Eye (tissue), 1 donor: ENCODE results near the gene ZIC4.

Experiments
- DNase-seq: peaks from one replicate; pipeline ENCODE4 v3.0.0-alpha.2; 2015

The ZIC4 gene

GRCh38 chr3:147404800-147405230, 1.5 kb downstream of the ZIC4 start:
- no peak for DNase-seq

DNA sequence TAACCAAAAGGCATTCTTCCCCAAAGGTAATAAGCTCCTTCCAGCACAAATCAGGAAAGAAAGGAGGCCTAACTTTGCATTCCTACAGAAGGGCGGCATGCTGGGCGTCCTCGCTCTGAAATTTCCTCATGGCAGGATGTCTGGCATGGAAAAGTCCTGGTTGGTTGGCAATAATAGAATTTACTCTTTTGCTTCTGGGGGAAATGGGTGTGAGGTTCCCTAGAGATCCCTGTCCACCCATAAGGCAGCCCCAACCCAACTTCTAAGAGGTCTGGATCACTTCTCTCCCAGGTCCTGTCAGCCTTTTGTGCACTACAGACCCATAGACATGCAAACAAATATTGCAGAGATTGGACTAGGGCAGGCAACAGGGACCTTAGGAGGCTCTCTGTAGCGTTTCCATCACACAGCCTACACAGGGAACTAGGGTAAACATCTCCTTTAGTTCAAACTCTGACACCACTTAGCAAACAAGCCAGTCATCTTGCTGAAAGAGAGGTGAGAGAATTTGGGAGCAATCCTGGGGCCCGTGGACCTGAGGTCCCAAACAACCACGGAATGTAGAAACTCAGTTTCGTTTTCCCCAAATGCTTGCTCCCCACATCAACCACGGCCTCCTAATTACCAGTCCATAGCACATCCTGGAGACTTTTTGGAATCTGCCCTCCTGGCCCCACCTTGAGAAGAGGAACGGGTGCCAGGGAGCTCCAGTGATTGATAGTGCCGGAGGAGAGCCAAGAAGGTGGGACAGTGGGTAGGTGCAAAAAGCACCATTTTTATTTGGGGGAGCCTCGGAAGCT, 2.1 kb downstream of the ZIC4 start:
- no peak for DNase-seq

GRCh38 chr3:147403511-147403910, 2.8 kb downstream of the ZIC4 start:
- no peak for DNase-seq

- peak; percentile 66 for DNase-seq
These were observed 4.2 kb downstream of the ZIC4 start for GRCh38 chr3:147402159-147402558.

DNA sequence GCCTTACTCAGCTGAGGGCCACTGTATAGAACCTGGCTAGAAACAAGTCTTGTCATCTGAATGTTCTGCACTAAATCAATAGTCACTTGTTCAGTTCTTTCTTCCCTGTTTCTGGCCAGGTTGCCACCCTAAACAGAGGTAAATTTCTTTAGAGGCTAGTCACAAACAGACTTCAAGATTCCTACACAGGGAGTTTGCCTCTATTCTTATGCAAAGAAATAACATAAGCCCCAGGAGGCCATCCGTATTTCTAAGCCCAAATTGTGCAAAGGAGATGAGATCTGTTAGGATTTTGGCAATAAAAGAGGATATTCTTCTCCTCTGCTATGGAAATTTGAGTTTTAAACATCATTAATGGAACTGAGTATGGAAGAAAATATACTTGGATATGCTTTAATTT, 4.9 kb downstream of the ZIC4 start:
- no peak for DNase-seq

DNA sequence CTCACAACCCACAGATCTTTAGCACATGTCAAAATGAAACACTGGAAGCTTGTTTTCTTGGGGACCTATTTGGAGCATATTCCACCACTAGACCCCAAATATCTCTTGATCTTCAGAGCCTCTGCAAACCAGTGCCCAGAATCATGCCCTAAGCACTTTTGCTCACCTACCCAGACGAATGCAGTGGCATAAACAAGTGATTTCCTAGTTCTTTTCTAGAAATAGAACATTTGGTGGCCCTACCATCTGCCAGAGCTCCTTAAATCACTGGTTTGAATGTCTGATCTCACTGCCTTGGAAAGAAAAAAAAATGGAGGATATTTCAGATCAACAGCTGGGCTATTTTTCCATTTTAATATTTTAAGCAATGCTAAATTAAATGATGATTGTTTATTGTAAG, 5.3 kb downstream of the ZIC4 start:
- no peak for DNase-seq

GRCh38 chr3:147400111-147400510, 6.2 kb downstream of the ZIC4 start:
- no peak for DNase-seq

- peak; percentile 34 for DNase-seq
These were observed 7.4 kb downstream of the ZIC4 start for GRCh38 chr3:147398813-147399534.

DNA sequence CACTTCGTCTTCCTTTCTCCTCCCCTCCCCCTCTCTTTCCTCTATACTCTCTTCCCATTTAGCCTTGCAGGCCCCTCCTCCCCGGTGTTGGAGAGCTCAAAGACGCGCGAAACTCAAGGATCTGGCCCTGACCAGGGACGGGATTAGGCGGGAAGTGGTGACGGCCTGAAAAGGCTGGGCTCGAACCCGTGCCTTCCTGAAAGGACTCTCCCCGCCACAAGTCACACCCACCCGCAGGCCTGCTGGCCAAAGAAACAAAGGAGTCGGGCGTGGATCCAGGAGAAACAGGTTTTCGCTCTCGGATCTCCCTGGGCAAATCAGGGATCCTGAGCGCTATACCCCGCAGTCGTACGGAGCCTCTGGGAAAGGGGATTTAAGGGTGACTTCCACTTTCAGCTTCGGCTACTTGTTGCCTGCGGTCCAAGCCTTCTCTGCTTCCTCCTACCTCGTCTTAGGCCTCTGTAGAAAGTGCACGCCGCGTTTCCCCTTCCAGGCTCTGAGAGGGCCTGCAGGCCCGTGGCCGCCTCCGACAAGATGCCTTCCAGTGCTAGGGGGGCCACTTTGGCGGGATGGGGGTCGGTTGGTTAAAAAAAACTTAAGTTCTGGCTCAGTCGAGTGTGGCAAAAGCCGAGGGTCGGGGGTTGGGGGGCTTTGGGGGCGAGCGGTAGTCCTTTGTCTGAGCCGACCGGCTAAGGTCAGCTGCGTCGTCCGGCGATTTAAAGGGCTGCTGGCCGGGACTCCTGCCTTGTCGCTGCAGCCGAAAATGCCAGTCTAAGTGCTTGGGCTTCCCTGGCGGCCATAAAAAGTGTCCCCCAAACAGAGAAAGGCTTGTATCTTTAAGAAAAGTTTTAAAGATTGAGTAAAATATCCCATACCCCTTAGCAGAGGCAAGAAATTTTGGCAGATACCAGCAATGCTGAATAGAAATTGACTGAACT, 8.2 kb downstream of the ZIC4 start:
- peak; percentile 77 for DNase-seq

GRCh38 chr3:147397155-147397874, 9.0 kb downstream of the ZIC4 start:
- peak; percentile 93 for DNase-seq

- no peak for DNase-seq
These were observed 9.7 kb downstream of the ZIC4 start for GRCh38 chr3:147396712-147397046.

DNA sequence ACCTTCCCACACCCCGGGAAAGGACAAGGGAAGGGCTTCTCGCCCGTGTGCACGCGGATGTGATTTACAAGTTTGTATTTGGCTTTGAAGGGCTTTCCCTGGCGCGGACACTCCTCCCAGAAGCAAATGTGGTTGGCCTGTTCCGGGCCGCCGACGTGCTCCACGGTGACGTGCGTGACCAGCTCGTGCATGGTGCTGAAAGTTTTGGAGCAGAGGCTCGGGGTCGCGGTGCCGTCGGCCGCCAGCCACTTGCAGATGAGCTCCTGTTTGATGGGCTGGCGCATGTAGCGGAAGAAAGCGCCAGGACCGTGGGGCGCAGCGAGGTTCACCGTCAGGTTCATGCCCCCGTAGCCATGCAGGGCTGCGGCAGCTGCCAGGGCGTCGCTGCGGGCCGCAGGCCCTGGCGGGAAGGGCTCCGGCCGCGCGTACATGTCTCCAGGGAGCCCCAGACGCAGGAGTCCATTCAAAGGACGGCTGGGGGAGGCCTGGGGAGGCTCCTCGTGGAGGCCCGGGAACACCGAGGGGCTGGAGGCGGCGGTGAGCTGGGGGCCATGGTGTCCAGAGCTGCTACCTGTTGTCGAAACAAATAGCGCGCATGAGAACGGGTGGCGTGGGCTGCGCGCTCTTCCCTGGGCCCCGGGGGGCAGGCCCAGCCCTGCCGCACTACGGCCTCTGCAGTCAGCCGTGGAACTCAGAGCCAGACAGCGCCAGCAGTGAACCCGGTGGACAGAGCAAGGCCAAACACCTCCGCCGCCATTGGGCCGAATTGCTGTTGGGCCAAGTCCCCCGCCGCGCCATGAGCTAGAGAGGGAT, 10.2 kb downstream of the ZIC4 start:
- DNase-seq: peak; percentile 77

GRCh38 chr3:147394884-147395225, 11.5 kb downstream of the ZIC4 start:
- peak; percentile 71 for DNase-seq

DNA sequence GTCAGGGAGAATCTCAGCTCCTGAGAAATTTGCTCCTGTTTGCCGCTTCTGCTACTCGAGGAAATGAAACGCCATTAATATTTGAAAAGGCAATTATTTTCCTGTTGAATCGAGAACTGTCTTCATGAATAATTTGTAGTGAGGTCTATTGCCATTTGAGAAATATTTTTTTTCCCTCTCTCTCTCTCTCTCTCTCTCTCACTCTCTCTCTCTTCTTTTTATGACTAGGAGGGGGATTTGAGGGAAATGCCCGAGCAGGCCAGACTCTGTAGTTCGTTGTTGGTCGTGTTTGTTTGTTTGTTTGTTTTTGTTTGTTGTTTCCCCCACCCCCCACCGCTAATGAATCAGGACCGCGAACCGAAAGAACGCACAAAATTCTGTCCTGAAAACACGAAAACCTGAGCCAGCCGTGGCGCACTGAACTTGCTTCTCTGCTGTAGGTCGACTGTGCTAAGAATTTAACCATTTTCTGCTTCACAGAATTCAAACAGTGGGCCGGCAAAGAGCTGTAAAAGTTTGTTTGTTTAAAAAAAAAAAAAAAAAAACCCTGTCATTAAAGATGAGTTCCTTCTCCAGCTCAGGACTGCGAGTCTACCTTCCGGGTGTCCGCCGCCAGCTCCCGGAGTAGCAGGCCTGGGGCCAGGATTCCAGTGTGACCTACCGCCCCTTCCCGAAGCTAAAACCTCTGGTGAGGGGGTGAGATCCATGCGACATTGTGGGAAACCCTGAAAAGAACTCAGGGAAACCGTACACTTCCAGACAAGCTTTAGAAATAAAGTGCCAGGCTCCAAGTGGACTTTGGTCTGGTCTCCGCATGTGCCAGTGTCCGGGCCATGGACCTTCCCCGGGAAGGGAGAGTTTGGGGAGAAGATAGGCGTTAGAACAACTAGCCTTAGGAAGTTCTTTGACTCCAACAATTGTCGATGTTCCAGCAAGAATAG, 12.1 kb downstream of the ZIC4 start:
- DNase-seq: peak; percentile 77

- peak; percentile 87 for DNase-seq
These were observed 12.9 kb downstream of the ZIC4 start for GRCh38 chr3:147393261-147393942.

GRCh38 chr3:147392625-147392946, 13.8 kb downstream of the ZIC4 start:
- no peak for DNase-seq

- peak; percentile 95 for DNase-seq
These were observed 14.3 kb downstream of the ZIC4 start for GRCh38 chr3:147391781-147392624.

DNA sequence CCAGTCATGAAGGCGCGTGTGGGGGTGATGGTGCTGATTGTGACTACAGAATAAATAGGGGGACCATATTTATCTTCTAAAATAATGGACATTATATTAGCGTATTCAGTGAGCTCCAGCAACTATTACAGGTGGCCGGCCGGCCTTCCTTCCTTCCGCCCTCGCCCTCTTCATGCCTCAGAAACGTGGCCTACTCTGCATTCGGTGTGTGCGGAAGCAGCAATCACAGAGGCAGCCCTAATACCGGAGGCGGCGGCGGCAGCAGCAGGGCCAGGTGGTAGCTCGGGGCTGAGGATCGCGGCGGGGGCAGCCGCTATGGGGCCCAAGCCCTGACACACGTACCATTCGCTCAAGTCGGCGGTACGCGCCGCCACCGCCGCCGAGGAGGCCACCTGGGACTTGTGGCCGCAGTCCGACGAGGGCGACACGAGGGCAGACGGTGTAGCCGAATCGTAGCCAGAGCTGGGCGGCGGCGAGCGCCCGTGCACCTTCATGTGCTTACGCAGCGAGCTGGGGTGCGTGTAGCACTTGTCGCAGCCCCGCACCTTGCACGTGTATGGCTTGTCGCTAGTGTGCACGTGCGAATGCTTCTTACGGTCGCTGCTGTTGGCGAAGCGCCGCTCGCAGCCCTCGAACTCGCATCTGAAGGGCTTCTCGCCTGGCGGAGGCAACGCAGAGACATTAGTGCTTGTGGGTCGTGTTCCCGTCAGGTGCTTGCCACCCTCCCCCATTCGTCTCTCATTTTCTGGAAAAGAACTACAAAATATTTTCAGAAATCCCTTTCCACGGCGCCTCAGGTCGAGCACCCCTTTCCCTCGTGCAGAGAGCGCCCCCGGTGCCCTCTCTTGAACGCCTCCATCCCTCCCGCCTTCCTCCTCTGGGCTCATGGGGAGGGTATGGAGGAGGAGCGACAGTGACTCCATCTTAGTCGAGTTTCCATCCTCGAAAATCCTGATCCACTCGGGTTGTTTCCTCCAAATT, 15.5 kb downstream of the ZIC4 start:
- peak; percentile 80 for DNase-seq
